Measurements from ENCODE around the gene CHRNB2.

CHRNB2 gene

GRCh38 chr1:154607106-154607608 is 39.6 kb downstream of the CHRNB2 start:
- no peak for TF ChIP-seq CTCF (IDR thresholded peaks at IDR 0.05; ENCODE audit: unreplicated experiment in 3 of 3)
- peak overlapping the region; percentile 89 to 96 (median 95) for H3K4me3 Mint-ChIP-seq
- peaks cover 19% of the 10 kb centered on the region for H3K36me3 Mint-ChIP-seq (ENCODE audit: low read depth)
- H3K27ac Mint-ChIP-seq = peak overlapping the region; percentile 95 to 99 (median 98)
- H3K9me3 Mint-ChIP-seq = no peaks in the 10 kb centered on the region
- peaks cover 43% of the 10 kb centered on the region for H3K4me1 Mint-ChIP-seq
- no peaks in the 10 kb centered on the region for H3K27me3 Mint-ChIP-seq (ENCODE audit: low read depth)

- no peaks in the 10 kb centered on the region for H3K27me3 Mint-ChIP-seq (ENCODE audit: low read depth)
- TF ChIP-seq CTCF (IDR thresholded peaks at IDR 0.05; ENCODE audit: unreplicated experiment in 3 of 3) = no peak
- peak within 1 kb of the TSS; percentile 95 to 99 (median 98) for H3K27ac Mint-ChIP-seq
- peaks cover 18% of the 10 kb centered on the region for H3K36me3 Mint-ChIP-seq (ENCODE audit: low read depth)
- H3K9me3 Mint-ChIP-seq = no peaks in the 10 kb centered on the region
- H3K4me3 Mint-ChIP-seq = peak within 1 kb of the TSS; percentile 89 to 96 (median 95)
- H3K4me1 Mint-ChIP-seq = peaks cover 43% of the 10 kb centered on the region
Measured at GRCh38 chr1:154607609-154608396, 40.2 kb downstream of the CHRNB2 start, which contains the start of gene ADAR. Gene ADAR, minus strand, starts transcription at chr1:154608186. Its CDS starts 180 bp downstream, at chr1:154608006.

GRCh38 chr1:154608397-154609270 is 41.1 kb downstream of the CHRNB2 start:
- H3K4me3 Mint-ChIP-seq = peak overlapping the region; percentile 89 to 96 (median 95)
- H3K27me3 Mint-ChIP-seq (ENCODE audit: low read depth) = no peaks in the 10 kb centered on the region
- peak overlapping the region; percentile 95 to 99 (median 98) for H3K27ac Mint-ChIP-seq
- H3K4me1 Mint-ChIP-seq = peaks cover 43% of the 10 kb centered on the region
- TF ChIP-seq CTCF (IDR thresholded peaks at IDR 0.05; ENCODE audit: unreplicated experiment in 3 of 3) = no peak
- H3K9me3 Mint-ChIP-seq = no peaks in the 10 kb centered on the region
- peaks cover 14% of the 10 kb centered on the region for H3K36me3 Mint-ChIP-seq (ENCODE audit: low read depth)

GRCh38 chr1:154609398-154610380 is 42.1 kb downstream of the CHRNB2 start:
- no peaks in the 10 kb centered on the region for H3K9me3 Mint-ChIP-seq
- H3K27me3 Mint-ChIP-seq (ENCODE audit: low read depth) = no peaks in the 10 kb centered on the region
- no peak for TF ChIP-seq CTCF (IDR thresholded peaks at IDR 0.05; ENCODE audit: unreplicated experiment in 3 of 3)
- H3K27ac Mint-ChIP-seq = peak overlapping the region; percentile 95 to 99 (median 98)
- peaks cover 39% of the 10 kb centered on the region for H3K4me1 Mint-ChIP-seq
- peaks cover 6% of the 10 kb centered on the region for H3K36me3 Mint-ChIP-seq (ENCODE audit: low read depth)
- peak overlapping the region; percentile 89 to 96 (median 95) for H3K4me3 Mint-ChIP-seq

Data from nephron (organoid).